Measurements from ENCODE around the gene PRKCQ. TPM values are rescaled to one million over a fixed set of nuclear protein-coding genes. Genes with fewer than 3 reads are reported as not detected.
A peak's percentile ranks its signal among the peaks of the same experiment; 100 is the strongest.

The PRKCQ gene
- total RNA-seq, 2 experiments from 2014 or later = 62.6 to 69.5 TPM

- ChIA-PET CTCF (interaction anchor here (0.7 to 4.5 kb wide), 10 partner anchors 9 to 44 kb away, joined by 3 to 26 read pairs (median 8); no protein-coding TSS in a partner anchor), POLR2A (interaction anchor here (0.6 to 1.0 kb wide), 2 partner anchors 33 to 94 kb away, joined by 3 to 4 read pairs; no protein-coding TSS in a partner anchor)
- Mint-ChIP-seq H3K36me3 (ENCODE audit: low read depth) (peaks cover 48% of the 10 kb centered on the region), H3K4me1 (peaks cover 86% of the 10 kb centered on the region), H3K4me3 (peak overlapping the region; percentile 64), H3K27ac (peak overlapping the region; percentile 85), H3K9me3 (no peaks in the 10 kb centered on the region), H3K27me3 (no peaks in the 10 kb centered on the region)
- peak; percentile 60 for DNase-seq
These were observed 17.0 kb downstream of the PRKCQ start for GRCh38 chr10:6563075-6563474.

GRCh38 chr10:6562221-6562620 is 17.9 kb downstream of the PRKCQ start:
- ChIA-PET CTCF (interaction anchor here (0.7 to 2.3 kb wide), 6 partner anchors 10 to 45 kb away, joined by 3 to 13 read pairs (median 8); no protein-coding TSS in a partner anchor), POLR2A (no interaction called here)
- peaks cover 90% of the 10 kb centered on the region for H3K4me1 Mint-ChIP-seq
- no peaks in the 10 kb centered on the region for H3K27me3 Mint-ChIP-seq
- H3K9me3 Mint-ChIP-seq = peaks cover 5% of the 10 kb centered on the region
- peak overlapping the region; percentile 14 for H3K4me3 Mint-ChIP-seq
- H3K36me3 Mint-ChIP-seq (ENCODE audit: low read depth) = peaks cover 57% of the 10 kb centered on the region
- H3K27ac Mint-ChIP-seq = peak overlapping the region; percentile 85
- DNase-seq = no peak

DNA sequence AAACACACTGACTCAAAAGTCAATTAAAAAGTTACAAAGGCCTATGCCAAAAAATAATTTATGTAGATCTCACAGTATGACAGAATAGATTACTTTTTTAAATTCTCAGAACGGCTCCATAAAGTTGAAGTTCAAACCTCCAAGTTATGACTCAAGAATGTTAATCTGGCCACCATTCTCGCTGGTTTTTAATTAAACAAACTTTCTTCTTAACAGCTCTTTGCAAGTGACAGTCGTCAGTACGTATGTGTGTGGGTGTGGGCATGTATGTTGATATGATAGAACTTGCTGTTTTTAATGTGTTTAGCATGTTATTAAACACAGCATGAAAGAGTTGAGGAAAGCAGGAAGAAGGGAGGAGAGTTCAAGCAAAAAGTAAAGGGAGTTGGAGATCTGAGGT is 18.5 kb downstream of the PRKCQ start:
- DNase-seq = no peak
- Mint-ChIP-seq H3K36me3 (ENCODE audit: low read depth) (peaks cover 61% of the 10 kb centered on the region), H3K27me3 (no peaks in the 10 kb centered on the region)

DNA sequence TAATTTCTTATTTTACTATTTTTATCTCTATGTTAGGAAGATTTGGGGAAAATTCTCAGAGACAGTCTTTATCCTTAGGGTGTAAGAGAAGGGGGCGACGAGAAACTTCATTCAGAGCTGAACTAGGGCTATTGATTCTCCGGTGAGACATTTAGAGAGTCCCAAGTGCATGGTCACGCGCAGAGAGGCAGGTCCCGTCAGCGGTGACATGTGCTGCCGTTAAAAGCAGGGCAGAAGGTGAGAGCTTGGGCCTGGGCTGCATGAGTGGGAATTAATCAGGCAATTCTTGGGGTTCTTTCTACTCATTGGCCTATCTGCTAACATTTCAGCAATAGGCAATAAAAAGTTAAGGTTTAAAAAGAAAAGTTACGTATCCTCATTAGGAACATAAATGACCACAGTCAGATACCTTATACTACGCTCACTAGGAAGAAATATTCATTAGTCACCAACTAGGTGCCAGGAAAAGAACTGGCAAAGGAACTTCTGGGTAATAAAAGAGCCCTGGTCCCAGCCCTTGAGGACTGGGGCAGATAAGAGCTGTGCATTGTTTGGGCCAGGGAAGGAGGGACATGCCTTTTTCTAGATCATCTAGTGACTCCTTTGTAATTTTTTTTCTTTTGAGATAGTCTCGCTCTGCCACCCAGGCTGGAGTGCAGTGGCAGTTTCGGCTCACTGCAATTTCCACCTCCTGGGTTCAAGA is 21.2 kb downstream of the PRKCQ start:
- CTCF ChIA-PET = interaction anchor here (1.0 to 2.2 kb wide), 3 partner anchors 22 to 26 kb away, joined by 3 to 8 read pairs (median 5); partner anchors contain the start of gene PRKCQ
- POLR2A ChIA-PET = interaction anchor here (0.6 kb wide), 1 partner anchor 91 kb away, joined by 3 read pairs; no protein-coding TSS in a partner anchor
- peak overlapping the region; percentile 62 for H3K4me3 Mint-ChIP-seq
- peaks cover 90% of the 10 kb centered on the region for H3K4me1 Mint-ChIP-seq
- peaks cover 7% of the 10 kb centered on the region for H3K9me3 Mint-ChIP-seq
- peak overlapping the region; percentile 90 for H3K27ac Mint-ChIP-seq
- peaks cover 74% of the 10 kb centered on the region for H3K36me3 Mint-ChIP-seq (ENCODE audit: low read depth)
- DNase-seq = no peak
- no peaks in the 10 kb centered on the region for H3K27me3 Mint-ChIP-seq

More for the DNA sequence above, 18.5 kb downstream of the PRKCQ start:
- H3K4me3 Mint-ChIP-seq = no peak overlapping the region
- CTCF ChIA-PET = interaction anchor here (0.7 to 1.4 kb wide), 3 partner anchors 12 to 18 kb away, joined by 3 to 13 read pairs (median 8); no protein-coding TSS in a partner anchor
- POLR2A ChIA-PET = no interaction called here
- H3K27ac Mint-ChIP-seq = peak overlapping the region; percentile 85
- H3K4me1 Mint-ChIP-seq = peaks cover 91% of the 10 kb centered on the region
- H3K9me3 Mint-ChIP-seq = peaks cover 5% of the 10 kb centered on the region

DNA sequence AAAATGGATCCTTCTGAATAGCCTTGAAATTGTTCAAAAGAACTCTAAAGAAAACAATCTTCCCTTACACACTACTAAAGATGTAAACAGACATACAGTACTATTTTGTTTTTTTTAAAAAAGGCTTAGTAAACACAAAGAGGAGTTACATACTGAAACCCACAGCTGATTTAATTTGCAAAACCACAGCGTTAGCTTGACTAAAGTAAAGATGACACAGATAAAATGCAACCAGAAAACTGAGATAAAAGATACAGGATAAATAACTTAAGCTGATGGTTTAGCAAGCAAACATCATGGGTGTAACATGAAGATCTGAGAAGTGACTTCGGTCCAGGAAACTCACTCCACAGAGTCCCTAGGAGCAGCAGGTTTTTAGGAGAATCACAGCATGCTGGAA is 21.8 kb downstream of the PRKCQ start:
- peak; percentile 26 for DNase-seq
- Mint-ChIP-seq H3K9me3 (peaks cover 7% of the 10 kb centered on the region), H3K4me1 (peaks cover 89% of the 10 kb centered on the region), H3K27me3 (no peaks in the 10 kb centered on the region), H3K4me3 (peak overlapping the region; percentile 62), H3K27ac (peak overlapping the region; percentile 90), H3K36me3 (ENCODE audit: low read depth) (peaks cover 73% of the 10 kb centered on the region)
- ChIA-PET POLR2A (no interaction called here), CTCF (interaction anchor here (0.6 to 2.7 kb wide), 4 partner anchors 15 to 26 kb away, joined by 3 to 10 read pairs (median 4); partner anchors contain the start of gene PRKCQ)

- DNase-seq = no peak
- no peaks in the 10 kb centered on the region for H3K27me3 Mint-ChIP-seq
- ChIA-PET POLR2A (no interaction called here), CTCF (interaction anchor here (0.6 kb wide), 1 partner anchor 503 kb away, joined by 4 read pairs; no protein-coding TSS in a partner anchor)
- H3K4me3 Mint-ChIP-seq = no peak overlapping the region
- H3K27ac Mint-ChIP-seq = no peak overlapping the region
- peaks cover 14% of the 10 kb centered on the region for H3K9me3 Mint-ChIP-seq
- H3K36me3 Mint-ChIP-seq (ENCODE audit: low read depth) = peaks cover 78% of the 10 kb centered on the region
- peaks cover 78% of the 10 kb centered on the region for H3K4me1 Mint-ChIP-seq
These were observed 26.1 kb downstream of the PRKCQ start for GRCh38 chr10:6553937-6554336.

- ChIA-PET POLR2A (interaction anchor here (0.6 to 1.2 kb wide), 3 partner anchors 11 to 13 kb away, joined by 3 read pairs; no protein-coding TSS in a partner anchor), CTCF (interaction anchor here (0.6 to 3.0 kb wide), 8 partner anchors 12 to 341 kb away, joined by 3 to 33 read pairs (median 6); partner anchors contain the start of gene PFKFB3)
- peaks cover 4% of the 10 kb centered on the region for H3K9me3 Mint-ChIP-seq
- peak overlapping the region; percentile 100 for H3K27ac Mint-ChIP-seq
- peaks cover 53% of the 10 kb centered on the region for H3K36me3 Mint-ChIP-seq (ENCODE audit: low read depth)
- peak overlapping the region; percentile 81 for H3K4me3 Mint-ChIP-seq
- no peaks in the 10 kb centered on the region for H3K27me3 Mint-ChIP-seq
- peak; percentile 73 for DNase-seq
- peaks cover 77% of the 10 kb centered on the region for H3K4me1 Mint-ChIP-seq
These were observed 36.6 kb downstream of the PRKCQ start for GRCh38 chr10:6543431-6544005.

DNA sequence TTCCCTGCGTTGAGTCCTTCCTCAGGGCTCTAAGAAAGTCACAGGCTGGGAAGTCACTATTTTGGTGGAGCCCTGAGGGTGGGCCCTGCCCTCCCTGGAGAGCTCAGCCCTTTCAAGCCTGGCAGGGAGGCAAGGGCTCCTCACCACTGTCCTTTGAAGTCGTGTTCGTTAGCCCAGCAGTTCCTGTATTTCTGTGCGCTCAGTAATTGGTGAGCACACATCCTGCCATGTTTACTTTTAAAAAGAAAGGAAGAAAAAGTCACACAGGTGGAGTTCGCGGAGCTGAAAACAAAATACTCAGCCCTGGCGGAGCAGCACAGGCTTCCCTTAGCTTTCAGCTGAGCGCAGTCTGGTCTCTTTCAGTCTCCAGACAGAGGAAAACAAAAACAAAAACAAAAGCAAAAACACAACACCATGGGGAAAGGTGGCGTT is 37.1 kb downstream of the PRKCQ start:
- H3K36me3 Mint-ChIP-seq (ENCODE audit: low read depth) = peaks cover 55% of the 10 kb centered on the region
- H3K4me1 Mint-ChIP-seq = peaks cover 82% of the 10 kb centered on the region
- DNase-seq = peak; percentile 79
- peak overlapping the region; percentile 100 for H3K27ac Mint-ChIP-seq
- peaks cover 4% of the 10 kb centered on the region for H3K9me3 Mint-ChIP-seq
- H3K27me3 Mint-ChIP-seq = no peaks in the 10 kb centered on the region
- peak overlapping the region; percentile 81 for H3K4me3 Mint-ChIP-seq
- CTCF ChIA-PET = interaction anchor here (0.6 to 3.0 kb wide), 11 partner anchors 9 to 340 kb away, joined by 3 to 33 read pairs (median 4); partner anchors contain the start of gene PFKFB3
- POLR2A ChIA-PET = interaction anchor here (1.1 to 1.2 kb wide), 2 partner anchors 11 to 13 kb away, joined by 3 read pairs; no protein-coding TSS in a partner anchor

- H3K9me3 Mint-ChIP-seq = no peaks in the 10 kb centered on the region
- CTCF ChIA-PET = no interaction called here
- no peaks in the 10 kb centered on the region for H3K27me3 Mint-ChIP-seq
- POLR2A ChIA-PET = no interaction called here
- peaks cover 62% of the 10 kb centered on the region for H3K36me3 Mint-ChIP-seq (ENCODE audit: low read depth)
- H3K4me3 Mint-ChIP-seq = no peak overlapping the region
- peaks cover 85% of the 10 kb centered on the region for H3K4me1 Mint-ChIP-seq
- peak; percentile 4 for DNase-seq
- H3K27ac Mint-ChIP-seq = peak overlapping the region; percentile 21
These were observed 40.2 kb downstream of the PRKCQ start for GRCh38 chr10:6539833-6540232.

DNA sequence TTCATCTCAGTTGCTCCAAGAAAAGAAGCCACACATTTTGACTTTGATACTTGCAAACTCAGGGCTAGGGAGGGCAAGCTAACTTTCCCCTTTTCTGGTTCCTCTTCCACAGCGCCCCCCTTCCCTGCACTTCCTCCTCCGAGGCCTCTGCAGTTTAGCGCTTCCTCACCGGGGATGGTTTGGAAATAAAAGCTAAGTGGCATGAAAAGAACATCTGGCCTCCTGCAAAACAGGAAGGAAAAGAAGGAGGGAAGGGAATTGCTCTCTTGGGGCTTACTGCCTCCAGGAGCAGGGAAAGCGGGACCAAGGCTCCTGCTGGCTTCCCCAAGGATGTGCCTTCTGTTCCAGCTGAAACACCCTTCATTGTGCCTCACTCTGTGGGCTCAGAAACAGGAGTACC is 42.3 kb downstream of the PRKCQ start:
- no peak overlapping the region for H3K4me3 Mint-ChIP-seq
- H3K9me3 Mint-ChIP-seq = no peaks in the 10 kb centered on the region
- no peak overlapping the region for H3K27ac Mint-ChIP-seq
- H3K4me1 Mint-ChIP-seq = peaks cover 72% of the 10 kb centered on the region
- ChIA-PET POLR2A (no interaction called here), CTCF (interaction anchor here (0.9 to 1.8 kb wide), 4 partner anchors 42 to 127 kb away, joined by 3 to 4 read pairs (median 3); no protein-coding TSS in a partner anchor)
- H3K36me3 Mint-ChIP-seq (ENCODE audit: low read depth) = peaks cover 63% of the 10 kb centered on the region
- peak; percentile 4 for DNase-seq
- H3K27me3 Mint-ChIP-seq = no peaks in the 10 kb centered on the region

- ChIA-PET CTCF (interaction anchor here (0.7 kb wide), 1 partner anchor 12 kb away, joined by 3 read pairs; no protein-coding TSS in a partner anchor), POLR2A (no interaction called here)
- Mint-ChIP-seq H3K27ac (peak overlapping the region; percentile 43), H3K9me3 (peaks cover 4% of the 10 kb centered on the region), H3K4me1 (peaks cover 72% of the 10 kb centered on the region), H3K36me3 (ENCODE audit: low read depth) (peaks cover 63% of the 10 kb centered on the region), H3K27me3 (no peaks in the 10 kb centered on the region), H3K4me3 (no peak overlapping the region)
- DNase-seq = no peak
These were observed 44.0 kb downstream of the PRKCQ start for GRCh38 chr10:6536102-6536501.

DNA sequence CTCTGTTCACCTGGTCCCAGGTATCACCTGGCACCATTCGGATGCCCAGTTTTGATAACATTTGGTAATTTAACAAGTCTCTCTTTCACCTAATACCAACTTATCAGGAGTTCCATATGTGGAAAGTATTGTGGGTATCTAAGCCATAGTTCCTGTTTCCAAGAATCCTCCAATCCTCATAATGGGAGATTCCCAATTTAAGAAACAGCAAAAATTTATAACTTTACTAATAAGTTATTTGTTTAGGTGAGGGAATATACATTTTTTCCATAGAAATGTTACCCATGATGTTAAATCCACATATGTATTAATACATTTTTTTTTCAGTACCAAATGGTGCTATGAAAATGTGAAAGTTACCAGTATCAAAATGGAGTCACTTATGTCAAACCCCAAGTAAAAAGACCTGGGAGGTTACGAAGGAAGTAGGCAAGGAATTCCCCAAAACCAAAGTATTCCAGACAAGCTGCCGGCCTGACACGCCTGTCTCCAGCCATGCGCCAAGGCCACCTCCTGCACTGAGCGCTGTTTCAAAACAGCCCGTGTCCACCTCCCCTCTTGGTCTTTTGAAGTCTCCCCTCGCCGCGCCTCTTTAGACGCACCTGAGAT is 44.8 kb downstream of the PRKCQ start:
- H3K4me3 Mint-ChIP-seq = no peak overlapping the region
- ChIA-PET POLR2A (no interaction called here), CTCF (interaction anchor here (0.7 to 1.6 kb wide), 3 partner anchors 11 to 988 kb away, joined by 3 to 5 read pairs (median 3); no protein-coding TSS in a partner anchor)
- H3K4me1 Mint-ChIP-seq = peaks cover 72% of the 10 kb centered on the region
- H3K27me3 Mint-ChIP-seq = no peaks in the 10 kb centered on the region
- peaks cover 4% of the 10 kb centered on the region for H3K9me3 Mint-ChIP-seq
- DNase-seq = peak; percentile 2
- H3K27ac Mint-ChIP-seq = no peak overlapping the region
- H3K36me3 Mint-ChIP-seq (ENCODE audit: low read depth) = peaks cover 63% of the 10 kb centered on the region

All from activated CD4-positive, alpha-beta T cell treated with anti-CD3 and anti-CD28 coated beads, Interleukin-2, amount 10 ng/mL, durations not matched to agents 7 days and 5 days (primary cell).